MM.1S (cell line): ENCODE results near the gene RNFT2.

Experiments used
- DNase-seq: peaks from one replicate; pipeline ENCODE4 v3.0.0-alpha.2; 2015
- H2AFZ ChIP-seq: fragments of 300-600 bp; sonication (generic); 2 replicates; pipeline ENCODE4 v1.6.0; 2016; ENCODE audit warnings: antibody characterized with exemption, low read length
- H3F3A ChIP-seq: fragments of 300-600 bp; sonication (generic); 2 replicates; pipeline ENCODE4 v1.6.1; 2016; ENCODE audit warnings: mild to moderate bottlenecking, antibody characterized with exemption, low read length, moderate library complexity, mixed read lengths; ENCODE audit not compliant: insufficient read depth
- H3K27ac ChIP-seq: fragments of 300-600 bp; sonication (generic); 2 replicates; pipeline ENCODE4 v1.5.1; 2016; ENCODE audit warnings: mild to moderate bottlenecking, low read length
- H3K27me3 ChIP-seq: fragments of 300-600 bp; sonication (generic); replicated peaks from 2 replicates; pipeline ENCODE4 v1.6.0; 2016; ENCODE audit warnings: low read length; ENCODE audit not compliant: insufficient read depth
- H3K36me3 ChIP-seq: fragments of 300-600 bp; sonication (generic); replicated peaks from 2 replicates; pipeline ENCODE4 v1.6.1; 2016; ENCODE audit warnings: mild to moderate bottlenecking, low read length, mixed read lengths; ENCODE audit not compliant: insufficient read depth
- H3K4me1 ChIP-seq: fragments of 300-600 bp; sonication (generic); 2 replicates; pipeline ENCODE4 v1.6.1; 2016; ENCODE audit warnings: low read length, mixed read lengths
- H3K4me2 ChIP-seq: fragments of 300-600 bp; sonication (generic); 2 replicates; pipeline ENCODE4 v1.6.0; 2016; ENCODE audit warnings: low read depth, low read length
- H3K4me3 ChIP-seq: fragments of 300-600 bp; sonication (generic); 2 replicates; pipeline ENCODE4 v1.5.1; 2016; ENCODE audit warnings: low read length, mixed read lengths
- H3K79me2 ChIP-seq: fragments of 300-600 bp; sonication (generic); 2 replicates; pipeline ENCODE4 v1.6.1; 2016; ENCODE audit warnings: mixed run types, low read length, mixed read lengths
- H3K9ac ChIP-seq: fragments of 300-600 bp; sonication (generic); 2 replicates; pipeline ENCODE4 v1.6.1; 2016; ENCODE audit warnings: low read length, mixed read lengths
- H3K9me2 ChIP-seq: fragments of 300-600 bp; sonication (generic); replicated peaks from 2 replicates; pipeline ENCODE4 v1.6.1; 2016; ENCODE audit warnings: mild to moderate bottlenecking, low read length, mixed read lengths; ENCODE audit not compliant: insufficient read depth
- H3K9me3 ChIP-seq: fragments of 300-600 bp; sonication (generic); replicated peaks from 2 replicates; pipeline ENCODE4 v1.6.1; 2016; ENCODE audit warnings: mild to moderate bottlenecking, low read length, mixed read lengths; ENCODE audit not compliant: insufficient read depth
- H4K20me1 ChIP-seq: fragments of 300-600 bp; sonication (generic); 2 replicates; pipeline ENCODE4 v1.6.1; 2016; ENCODE audit warnings: mild to moderate bottlenecking, low read length, moderate library complexity, mixed read lengths; ENCODE audit not compliant: insufficient read depth
- CTCF ChIP-seq: fragments of 300-600 bp; sonication (generic); IDR thresholded peaks from 2 replicates; pipeline ENCODE4 v1.5.1; 2016; ENCODE audit warnings: antibody characterized with exemption, low read length, mixed read lengths
- EZH2 ChIP-seq: fragments of 300-600 bp; sonication (generic); optimal IDR thresholded peaks from 2 replicates; pipeline ENCODE3; 2017; ENCODE audit warnings: low read depth, mild to moderate bottlenecking, antibody characterized with exemption, low read length, mixed read lengths
- EZH2phosphoT487 ChIP-seq: fragments of 300-600 bp; sonication (generic); IDR thresholded peaks from 2 replicates; pipeline ENCODE4 v1.6.1; 2018; ENCODE audit warnings: antibody characterized with exemption, low read length

The RNFT2 gene

GRCh38 chr12:116693286-116694227, 44.6 kb upstream of the RNFT2 start:
- no peak for DNase-seq
- Histone ChIP-seq H3K79me2 (no peaks in the 10 kb centered on the region), H2AFZ (no peak overlapping the region), H3K4me1 (no peaks in the 10 kb centered on the region), H3K27ac (no peak overlapping the region), H3K4me3 (no peak overlapping the region), H3K36me3 (no peaks in the 10 kb centered on the region), H3K9me3 (no peaks in the 10 kb centered on the region), H3K27me3 (no peaks in the 10 kb centered on the region), H3K9ac (no peak overlapping the region), H3F3A (no peaks in the 10 kb centered on the region), H4K20me1 (no peaks in the 10 kb centered on the region), H3K4me2 (no peak overlapping the region), H3K9me2 (no peaks in the 10 kb centered on the region)
- TF ChIP-seq EZH2 (no peak), EZH2phosphoT487 (no peak), CTCF (no peak)

- TF ChIP-seq CTCF (no peak), EZH2phosphoT487 (no peak), EZH2 (no peak)
- Histone ChIP-seq H3K27ac (no peak overlapping the region), H3K27me3 (no peaks in the 10 kb centered on the region), H3K9me3 (no peaks in the 10 kb centered on the region), H4K20me1 (no peaks in the 10 kb centered on the region), H2AFZ (no peak overlapping the region), H3K36me3 (no peaks in the 10 kb centered on the region), H3K4me1 (no peaks in the 10 kb centered on the region), H3K9me2 (no peaks in the 10 kb centered on the region), H3K79me2 (no peaks in the 10 kb centered on the region), H3K4me2 (no peak overlapping the region), H3K9ac (no peak overlapping the region), H3F3A (no peaks in the 10 kb centered on the region), H3K4me3 (no peak overlapping the region)
- no peak for DNase-seq
Observed at GRCh38 chr12:116694653-116695463, 43.3 kb upstream of the RNFT2 start.

DNA sequence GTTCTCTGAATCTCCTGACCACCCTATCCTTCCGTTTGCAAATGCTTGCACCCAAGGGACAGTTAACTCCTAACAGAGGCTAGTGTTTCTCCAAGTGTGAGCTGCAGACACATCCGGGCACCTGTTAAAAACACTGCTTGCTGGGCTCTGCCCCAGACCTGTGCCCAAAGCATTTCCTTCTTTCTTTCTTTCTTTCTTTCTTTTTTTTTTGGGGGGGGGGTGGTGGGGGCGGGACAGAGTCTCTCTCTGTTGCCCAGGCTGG, 42.7 kb upstream of the RNFT2 start:
- H3K27me3 ChIP-seq: no peaks in the 10 kb centered on the region
- H3K36me3 ChIP-seq: no peaks in the 10 kb centered on the region
- no peak overlapping the region for H3K4me2 ChIP-seq
- DNase-seq: no peak
- H3K4me3 ChIP-seq: no peak overlapping the region
- no peaks in the 10 kb centered on the region for H3F3A ChIP-seq
- TF ChIP-seq CTCF (no peak), EZH2phosphoT487 (no peak), EZH2 (no peak)
- no peaks in the 10 kb centered on the region for H4K20me1 ChIP-seq
- H2AFZ ChIP-seq: no peak overlapping the region
- no peaks in the 10 kb centered on the region for H3K4me1 ChIP-seq
- H3K27ac ChIP-seq: no peak overlapping the region
- no peaks in the 10 kb centered on the region for H3K9me2 ChIP-seq
- no peaks in the 10 kb centered on the region for H3K9me3 ChIP-seq
- H3K79me2 ChIP-seq: no peaks in the 10 kb centered on the region
- no peak overlapping the region for H3K9ac ChIP-seq
